GM19025 (cell line): ENCODE results near the gene SNX10.
"Not testable (repeated sequence)": the region's sequence is repeated elsewhere in the genome, so short reads cannot be mapped to it uniquely, and the experiment has no call there.

ENCODE experiments used
- ATAC-seq: cut with Tn5 transposase; IDR thresholded peaks from one replicate; pipeline ENCODE4 v1.9.1; 2021; ENCODE audit warnings: mild to moderate bottlenecking, low read depth, moderate library complexity; ENCODE audit not compliant: unreplicated experiment

SNX10 gene

DNA sequence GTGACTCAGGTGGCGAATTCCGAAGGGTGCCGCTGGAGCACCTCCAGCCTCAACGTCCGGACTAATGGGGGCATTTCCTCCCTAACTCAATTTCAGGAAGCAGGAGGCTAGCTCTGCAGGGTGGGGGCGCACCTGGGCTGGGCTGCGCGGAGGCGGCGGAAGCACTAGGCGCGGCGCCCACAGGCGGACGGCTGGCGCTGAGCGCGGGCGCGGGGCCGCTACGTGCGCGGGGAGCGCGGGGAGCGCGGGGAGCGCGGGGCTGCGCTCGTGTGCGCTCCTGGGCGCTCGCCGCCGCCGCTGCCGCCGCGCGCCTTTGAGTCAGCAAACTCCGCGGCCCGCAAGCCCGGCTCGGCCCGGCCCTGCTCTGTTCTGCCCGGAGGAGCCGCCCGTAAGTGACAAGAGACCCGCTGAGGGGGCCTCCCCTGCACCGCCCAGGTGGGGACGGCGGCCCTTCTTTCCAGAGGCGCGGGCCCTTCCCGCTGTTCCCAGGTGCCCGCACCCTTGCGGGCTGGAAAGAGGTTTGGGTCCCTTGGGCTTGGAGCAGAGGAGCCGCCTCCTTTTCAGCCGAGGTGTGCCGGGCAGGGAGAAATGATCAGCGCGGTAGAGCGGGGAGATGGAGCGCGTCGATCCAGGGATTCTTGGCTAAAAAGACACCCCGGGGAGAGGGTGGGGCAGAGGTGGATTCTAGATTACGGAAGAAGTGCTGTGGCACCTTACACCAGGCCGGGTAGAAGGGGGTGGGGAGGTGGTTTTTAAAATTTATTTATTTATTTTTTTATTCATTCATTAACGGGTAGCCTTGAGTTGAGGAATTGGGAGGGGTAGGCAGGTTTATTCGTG, at the start of gene SNX10:
TSS of gene SNX10 (plus strand) at position 164 of the 840 bp plus-strand sequence. CDS start 54,581 bp downstream, outside the sequence.
- peak; percentile 70 for ATAC-seq

- ATAC-seq, result no peak
Measured at GRCh38 chr7:26245150-26245549, 46.5 kb upstream of the SNX10 start.

DNA sequence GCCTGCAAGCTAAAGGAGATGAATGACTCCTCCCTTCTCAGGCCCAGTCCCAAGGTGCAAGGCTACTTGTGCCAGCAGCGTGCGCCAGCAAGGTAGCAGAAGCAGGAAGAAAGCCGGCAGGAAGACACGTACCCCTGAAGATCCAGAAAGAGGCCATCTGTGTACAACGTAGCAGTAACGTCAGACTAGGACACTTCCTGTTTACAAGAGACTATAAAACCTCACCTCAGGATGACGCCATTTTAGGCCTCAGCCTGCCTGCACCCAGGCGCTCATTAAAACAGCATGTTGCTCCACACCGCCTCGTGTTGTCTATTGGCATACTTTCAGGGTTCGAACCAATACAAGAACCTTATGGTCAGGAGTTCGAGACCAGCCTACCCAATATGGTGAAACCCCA, 41.4 kb upstream of the SNX10 start:
- ATAC-seq, result no peak

GRCh38 chr7:26261866-26262265, 29.8 kb upstream of the SNX10 start:
- ATAC-seq, result not testable (repeated sequence)

GRCh38 chr7:26265065-26265464, 26.6 kb upstream of the SNX10 start:
- ATAC-seq, result no peak

DNA sequence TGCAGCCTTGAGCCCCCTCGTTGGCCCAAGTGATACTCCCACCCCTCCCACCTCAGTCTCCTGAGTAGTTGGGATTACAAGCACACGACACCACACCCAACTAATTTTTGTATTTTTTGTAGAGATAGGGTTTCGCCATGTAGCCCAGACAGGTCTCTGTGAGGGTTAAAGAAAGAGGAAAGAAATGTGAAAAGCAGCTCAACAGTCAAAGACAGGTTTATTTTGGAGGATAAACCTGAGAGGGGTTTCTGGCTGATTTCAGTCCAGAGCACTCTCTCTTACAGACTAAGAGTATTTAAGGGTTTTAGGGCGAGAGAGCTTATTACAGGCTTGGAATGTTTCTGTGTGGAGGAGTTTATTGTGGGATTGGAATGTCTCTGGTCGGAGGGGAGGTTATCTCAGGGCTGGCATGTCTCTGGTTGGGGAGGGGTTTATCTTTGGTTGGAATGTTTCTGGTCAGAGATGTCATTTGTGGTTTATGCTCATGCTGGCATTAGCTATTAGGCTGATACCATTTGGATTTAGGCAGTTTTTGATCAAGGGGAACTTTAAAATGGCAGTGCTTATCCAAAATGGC, 26.1 kb upstream of the SNX10 start:
- no peak for ATAC-seq

GRCh38 chr7:26267601-26268166, 24.0 kb upstream of the SNX10 start:
- no peak for ATAC-seq

DNA sequence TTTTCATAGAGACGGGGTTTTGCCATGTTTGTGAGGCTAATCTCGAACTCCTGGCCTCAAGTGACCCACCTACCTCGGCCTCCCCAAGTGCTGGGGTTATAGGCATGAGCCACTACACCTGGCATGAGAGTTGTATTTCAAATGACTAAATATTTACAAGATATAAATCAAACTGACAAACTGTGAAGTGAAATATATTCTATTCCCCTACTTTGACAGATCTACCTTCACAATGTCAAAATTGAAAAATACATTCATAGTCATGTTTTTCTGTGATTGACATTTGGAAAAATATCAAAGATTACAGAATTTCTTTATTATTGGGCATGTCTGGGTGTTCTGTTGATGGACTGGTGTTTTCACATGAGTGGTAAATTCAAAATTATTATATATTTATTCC, 16.4 kb upstream of the SNX10 start:
- ATAC-seq, result no peak

DNA sequence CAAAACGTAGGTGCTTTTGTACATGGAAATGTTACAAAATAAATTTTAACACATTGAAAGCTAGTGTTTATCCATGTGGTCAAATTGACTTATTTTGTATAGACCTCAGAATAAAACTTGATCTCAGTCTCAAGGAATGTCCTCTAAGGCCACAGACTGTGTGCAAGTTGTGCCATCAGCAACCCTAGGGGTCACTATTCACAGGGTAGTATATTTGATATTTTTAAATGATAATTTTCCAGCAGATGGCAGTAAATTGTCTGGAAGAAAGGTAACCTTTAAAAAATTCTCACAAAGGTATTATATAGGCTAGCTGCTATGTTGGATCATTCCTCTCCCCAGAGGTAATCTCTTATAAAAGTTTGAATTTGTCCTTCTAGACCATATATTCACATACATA, 12.9 kb upstream of the SNX10 start:
- ATAC-seq, result no peak

GRCh38 chr7:26279405-26279804, 12.3 kb upstream of the SNX10 start:
- peak; percentile 80 for ATAC-seq

GRCh38 chr7:26280097-26280496, 11.6 kb upstream of the SNX10 start:
- no peak for ATAC-seq

DNA sequence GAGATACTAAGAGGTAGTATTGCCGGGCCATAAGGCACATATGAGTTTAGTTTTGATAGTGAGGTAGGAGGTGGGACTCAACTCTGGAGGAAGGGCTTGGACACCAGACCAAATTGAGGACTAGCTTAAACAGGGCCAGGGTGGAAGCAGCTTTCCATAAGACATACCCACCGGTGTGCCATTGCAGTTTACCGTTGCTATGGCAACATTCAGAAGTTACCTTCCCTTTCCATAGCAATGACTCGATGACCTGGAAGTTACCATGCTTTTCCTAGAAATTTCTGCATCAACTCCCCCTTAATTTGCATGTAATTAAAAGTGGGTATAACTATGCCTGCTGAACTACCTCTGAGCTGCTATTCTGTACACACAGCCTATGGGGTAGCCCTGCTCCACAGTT, 10.9 kb upstream of the SNX10 start:
- no peak for ATAC-seq

GRCh38 chr7:26284477-26284876, 7.2 kb upstream of the SNX10 start:
- ATAC-seq, result no peak

DNA sequence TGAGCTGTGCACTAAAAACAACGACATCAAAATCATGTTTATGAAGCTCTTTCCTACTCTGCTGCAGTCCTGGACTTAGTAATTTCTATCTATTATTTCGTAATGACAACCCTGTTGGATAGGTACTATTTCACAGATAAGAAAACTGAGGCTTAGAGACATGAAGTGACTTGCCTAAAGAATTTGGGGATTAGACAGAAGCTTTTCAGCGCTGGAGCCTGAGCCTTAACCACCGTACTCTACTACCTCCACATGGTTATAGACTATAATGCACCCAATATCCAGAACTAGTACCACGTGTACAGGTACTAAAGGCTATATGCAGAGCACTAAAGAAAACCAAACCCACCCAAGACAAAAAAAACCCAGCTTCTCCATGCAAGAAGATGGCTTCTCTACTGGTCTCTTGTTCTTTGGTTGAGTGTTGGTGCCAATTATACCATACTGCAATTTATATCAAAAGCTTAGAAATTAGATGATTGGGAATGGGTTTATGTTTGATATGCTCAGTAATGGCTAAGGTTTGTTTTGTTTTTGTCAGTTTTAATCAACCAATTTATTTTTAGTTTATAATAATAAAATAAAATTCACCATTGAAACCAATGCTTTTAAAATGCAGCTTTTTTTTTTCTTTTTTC, 6.5 kb upstream of the SNX10 start:
- no peak for ATAC-seq

DNA sequence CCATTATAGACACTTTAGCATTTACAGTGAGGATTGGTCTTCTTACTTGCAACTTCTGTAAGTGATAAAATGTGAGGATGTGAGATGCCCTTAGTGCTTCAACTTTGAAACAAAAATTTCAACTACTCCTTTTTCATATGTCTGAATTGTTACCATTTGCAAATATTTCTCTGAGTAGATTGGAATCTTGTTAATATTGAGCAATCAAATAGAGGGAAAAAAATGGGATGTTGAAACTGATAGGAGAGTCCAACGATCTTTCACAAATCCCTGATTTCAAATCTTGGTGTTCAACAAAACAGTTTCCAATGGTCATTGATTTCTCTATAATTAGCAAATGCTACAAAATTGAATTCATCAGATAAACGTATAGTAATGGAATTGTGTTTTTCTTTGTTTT, 5.5 kb upstream of the SNX10 start:
- ATAC-seq, result no peak

- not testable (repeated sequence) for ATAC-seq
Measured at GRCh38 chr7:26288126-26288525, 3.5 kb upstream of the SNX10 start.

DNA sequence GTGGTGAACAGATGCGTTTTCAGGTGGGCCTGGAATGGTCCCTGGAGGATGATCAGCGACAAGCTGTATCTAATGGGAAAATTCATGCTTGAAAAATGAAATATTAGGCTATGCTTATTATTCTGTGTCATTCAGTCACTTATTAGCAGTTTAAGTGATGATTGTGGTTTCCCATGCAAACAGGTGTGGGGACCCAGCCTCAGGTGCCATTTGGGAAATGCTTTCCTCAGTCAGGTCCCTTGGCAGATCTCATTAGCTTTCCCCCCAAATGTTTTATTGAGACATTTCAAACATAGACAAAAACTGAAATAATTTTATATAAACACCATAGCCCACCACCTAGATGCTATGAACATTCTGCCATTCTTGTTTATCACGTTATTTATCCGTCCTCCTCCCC, 411 bp upstream of the SNX10 start:
- no peak for ATAC-seq

GRCh38 chr7:26292768-26293560, 1.3 kb downstream of the SNX10 start:
- ATAC-seq, result no peak

DNA sequence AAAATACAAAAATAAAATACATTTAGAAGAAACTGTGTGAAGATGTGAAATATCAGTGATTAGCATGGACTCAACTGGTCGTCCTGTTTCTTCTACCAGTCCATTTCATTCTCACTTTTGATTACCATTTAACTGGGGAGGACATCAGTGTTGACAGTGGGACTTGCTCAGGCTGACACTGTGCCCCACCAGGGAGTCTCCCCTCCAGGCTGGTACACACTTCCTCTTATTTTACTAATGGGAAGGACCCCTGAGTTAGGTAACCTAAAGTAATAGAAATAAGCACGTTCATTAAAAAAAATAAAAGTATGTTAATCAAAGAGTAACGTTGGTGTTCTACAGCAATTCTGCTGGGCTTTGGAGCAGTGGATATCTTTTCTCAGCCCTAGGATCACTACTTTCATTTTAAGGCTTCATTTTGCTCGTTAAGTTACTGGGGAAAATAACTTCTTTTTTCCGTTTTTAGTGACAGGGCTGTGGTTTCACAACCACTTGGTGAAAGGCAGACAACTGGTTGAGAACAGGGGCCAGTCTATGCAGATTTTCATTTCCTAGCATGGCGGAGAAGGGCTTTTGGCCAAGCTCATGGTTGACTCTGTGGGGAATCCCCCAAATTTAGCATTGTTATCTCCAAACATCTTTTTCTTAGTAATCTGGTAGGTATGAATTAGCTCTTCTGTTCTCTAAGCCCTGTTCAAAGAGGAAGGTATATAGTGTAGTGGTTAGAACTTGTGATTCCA, 2.1 kb downstream of the SNX10 start:
- ATAC-seq, result peak; percentile 67

- no peak for ATAC-seq
Measured at GRCh38 chr7:26295015-26295414, 3.4 kb downstream of the SNX10 start.
